ENCODE data around the gene BLOC1S6. TPM values are rescaled to one million over a fixed set of nuclear protein-coding genes. Genes with fewer than 3 reads are reported as not detected.

BLOC1S6 gene
- polyA plus RNA-seq, 2 of the 4 experiments (the other 2 are of a cell fraction) = 19.0 to 30.9 TPM

GRCh38 chr15:45606841-45607240, 19.7 kb downstream of the BLOC1S6 start:
- Histone ChIP-seq H3K4me2 (no peak overlapping the region), H3K9me3 (no peaks in the 10 kb centered on the region), H3K4me1 (no peaks in the 10 kb centered on the region), H3K4me3 (no peak overlapping the region), H3K27ac (no peak overlapping the region)
- ATAC-seq (no peak), DNase-seq (ENCODE audit: low read depth in 1 of 2, low spot score in 1 of 2) (no peak), FAIRE-seq (no peak)
- WGBS (ENCODE audit: missing lambda C conversion rate) = 94% methylated on average over 1 of the region's 1 CpG
- ChIA-PET POLR2A (no interaction called here), CTCF (interaction anchor here (0.6 to 1.0 kb wide), 3 partner anchors 64 to 177 kb away, joined by 3 to 4 read pairs (median 3); no protein-coding TSS in a partner anchor)
- no peak for TF ChIP-seq JUN (IDR thresholded peaks at IDR 0.05)
- TF ChIP-seq RNF2 (IDR thresholded peaks at IDR 0.05; ENCODE audit: borderline replicate concordance, low read depth) = no peak
- no peak for TF ChIP-seq POLR2A (IDR thresholded peaks at IDR 0.05; ENCODE audit: low read length)
- TF ChIP-seq HOXA7 (CRISPR knock-in tag; IDR thresholded peaks at IDR 0.05) = no peak
- no peak for TF ChIP-seq ZNF302 (CRISPR knock-in tag; IDR thresholded peaks at IDR 0.05)
- TF ChIP-seq CEBPB (IDR thresholded peaks at IDR 0.05) = no peak
- no peak for TF ChIP-seq TFCP2L1 (CRISPR knock-in tag; IDR thresholded peaks at IDR 0.05)

GRCh38 chr15:45611305-45611704, 24.1 kb downstream of the BLOC1S6 start:
- Histone ChIP-seq H3K9me3 (no peaks in the 10 kb centered on the region), H3K27ac (no peak overlapping the region), H3K4me3 (no peak overlapping the region), H3K4me2 (no peak overlapping the region), H3K4me1 (peaks cover 4% of the 10 kb centered on the region; the same call in 2 of the 3 replicates)
- peak in 1 of 2 experiments; percentile 29 for DNase-seq (ENCODE audit: low read depth in 1 of 2, low spot score in 1 of 2)
- ChIA-PET POLR2A (no interaction called here), CTCF (interaction anchor here (0.6 to 7.1 kb wide), 11 partner anchors 8 to 181 kb away, joined by 3 to 81 read pairs (median 4); partner anchors contain the start of gene BLOC1S6)
- ATAC-seq = peak in 1 of 2 experiments; percentile 49; a peak in 3 of 6 replicates
- no peak for TF ChIP-seq EP300 (IDR thresholded peaks at IDR 0.05)
- peak; percentile 59 for TF ChIP-seq CTCF (IDR thresholded peaks at IDR 0.05)
- TF ChIP-seq RAD21 (conservative IDR thresholded peaks at IDR 0.05 in 1 of 2, IDR thresholded peaks at IDR 0.05 in 1 of 2) = peak; percentile 53 to 58; a peak in 4 of 5 replicates
- peak; percentile 31; the same call in 1 of the 3 replicates for TF ChIP-seq SMC3 (IDR thresholded peaks at IDR 0.05)
- no peak for FAIRE-seq
- whole genome bisulfite sequencing (ENCODE audit: missing lambda C conversion rate) = 8% methylated on average over 4 of the region's 4 CpGs

- DNase-seq (ENCODE audit: low read depth in 1 of 2, low spot score in 1 of 2) (no peak), FAIRE-seq (no peak), ATAC-seq (peak; percentile 41 to 62; a peak in 1 of 6 replicates)
- Histone ChIP-seq H3K4me2 (no peak overlapping the region), H3K27ac (no peak overlapping the region), H3K4me1 (peaks cover 4% of the 10 kb centered on the region; the same call in 2 of the 3 replicates), H3K9me3 (no peaks in the 10 kb centered on the region), H3K4me3 (no peak overlapping the region)
- ChIA-PET CTCF (interaction anchor here (0.6 to 7.1 kb wide), 14 partner anchors 9 to 183 kb away, joined by 3 to 81 read pairs (median 8); partner anchors contain the start of gene BLOC1S6), POLR2A (no interaction called here)
- 21% methylated on average over 1 of the region's 1 CpG for WGBS (ENCODE audit: missing lambda C conversion rate)
- TF ChIP-seq CEBPB (IDR thresholded peaks at IDR 0.05) (no peak), MYC (IDR thresholded peaks at IDR 0.05; ENCODE audit: borderline replicate concordance, low read length) (no peak), HOXA7 (CRISPR knock-in tag; IDR thresholded peaks at IDR 0.05) (no peak), HDAC2 (IDR thresholded peaks at IDR 0.05) (no peak), FOSL2 (IDR thresholded peaks at IDR 0.05) (no peak), FOSL2 (CRISPR knock-in tag; IDR thresholded peaks at IDR 0.05) (no peak), EP300 (IDR thresholded peaks at IDR 0.05) (no peak), USF2 (IDR thresholded peaks at IDR 0.05) (no peak)
Measured at GRCh38 chr15:45612790-45613415, 25.7 kb downstream of the BLOC1S6 start.

- DNase-seq (ENCODE audit: low read depth in 1 of 2, low spot score in 1 of 2) (no peak), FAIRE-seq (no peak), ATAC-seq (no peak; a peak in 1 of 6 replicates)
- H3K4me2 ChIP-seq = no peak overlapping the region
- H3K27ac ChIP-seq = no peak overlapping the region
- H3K9me3 ChIP-seq = no peaks in the 10 kb centered on the region
- WGBS (ENCODE audit: missing lambda C conversion rate) = 43% methylated on average over 3 of the region's 3 CpGs
- no peak overlapping the region for H3K4me3 ChIP-seq
- CTCF ChIA-PET = interaction anchor here (1.2 to 7.1 kb wide), 3 partner anchors 158 to 454 kb away, joined by 3 to 81 read pairs (median 3); no protein-coding TSS in a partner anchor
- TF ChIP-seq EHMT2 (IDR thresholded peaks at IDR 0.05; ENCODE audit: low read depth) (no peak), CBX2 (IDR thresholded peaks at IDR 0.05; ENCODE audit: borderline replicate concordance, low read depth) (no peak), NPAS2 (CRISPR knock-in tag; IDR thresholded peaks at IDR 0.05; ENCODE audit: borderline replicate concordance) (no peak), ZC3H11A (IDR thresholded peaks at IDR 0.05) (no peak), ZNF302 (CRISPR knock-in tag; IDR thresholded peaks at IDR 0.05) (no peak)
- peaks cover 4% of the 10 kb centered on the region; the same call in 2 of the 3 replicates for H3K4me1 ChIP-seq
- POLR2A ChIA-PET = no interaction called here
Measured at GRCh38 chr15:45616901-45617323, 29.7 kb downstream of the BLOC1S6 start.

Measured in A549 (cell line).